Peyer's patch (tissue), 4 donors: ENCODE results near the gene RAVER1.

Experiments used
- CTCF ChIP-seq, 6 experiments: fragments of 450-650 bp in 4 of 6; fragments of 200-600 bp in 2 of 6; sonication (generic) in 1 of 6; IDR thresholded peaks; one replicate each; pipeline ENCODE4 v1.5.1; 2017 to 2019; ENCODE audit warnings: antibody characterized with exemption in 6 of 6, mild to moderate bottlenecking in 3 of 6, moderate library complexity in 1 of 6
- POLR2A ChIP-seq, 2 donors: fragments of 450-650 bp; IDR thresholded peaks; one replicate each; pipeline ENCODE4 v1.5.1; 2017; ENCODE audit warnings: antibody characterized with exemption in 2 of 2, mild to moderate bottlenecking in 2 of 2, moderate library complexity in 2 of 2

GRCh38 chr19:10289167-10289835, 44.0 kb downstream of the RAVER1 start:
- TF ChIP-seq CTCF (IDR thresholded peaks at IDR 0.05), result no peak
- TF ChIP-seq POLR2A (IDR thresholded peaks at IDR 0.05), result no peak
